Neuronal stem cell (in vitro differentiated cells): ENCODE measurements around the gene NR2F6.

ENCODE experiments used
- DNase-seq: peaks from one replicate; pipeline ENCODE4 v3.0.0-alpha.2; 2013; ENCODE audit warnings: low spot score
- H2AFZ ChIP-seq: one replicate; pipeline ENCODE4 v1.6.1; 2013; ENCODE audit warnings: mild to moderate bottlenecking, low read length, inconsistent platforms
- H2AK5ac ChIP-seq: 2 replicates; pipeline ENCODE4 v1.6.1; 2013; ENCODE audit warnings: low read depth, mild to moderate bottlenecking, inconsistent platforms, low read length, moderate library complexity, mixed read lengths
- H2BK120ac ChIP-seq: 2 replicates; pipeline ENCODE4 v1.6.1; 2013; ENCODE audit warnings: low read depth, mild to moderate bottlenecking, inconsistent platforms, low read length, moderate library complexity, mixed read lengths
- H2BK12ac ChIP-seq: one replicate; pipeline ENCODE4 v1.6.1; 2013; ENCODE audit warnings: low read length, inconsistent platforms
- H2BK15ac ChIP-seq: 2 replicates; pipeline ENCODE4 v1.6.1; 2013; ENCODE audit warnings: mild to moderate bottlenecking, low read length, inconsistent platforms, mixed read lengths
- H2BK5ac ChIP-seq: one replicate; pipeline ENCODE4 v1.6.1; 2013; ENCODE audit warnings: inconsistent platforms, mild to moderate bottlenecking, low read length, moderate library complexity
- H3K14ac ChIP-seq: one replicate; pipeline ENCODE4 v1.6.1; 2013; ENCODE audit warnings: low read length, inconsistent platforms
- H3K18ac ChIP-seq: 2 replicates; pipeline ENCODE4 v1.6.1; 2013; ENCODE audit warnings: low read length, inconsistent platforms
- H3K23ac ChIP-seq: 2 replicates; pipeline ENCODE4 v1.6.1; 2013; ENCODE audit warnings: low read depth, mild to moderate bottlenecking, mixed read lengths, low read length, inconsistent platforms; ENCODE audit not compliant: poor library complexity
- H3K27ac ChIP-seq: replicated peaks from 3 replicates; pipeline ENCODE4 v1.5.1; 2013; ENCODE audit warnings: low read length, inconsistent platforms
- H3K27me3 ChIP-seq, 3 experiments: 2 replicates each; pipeline ENCODE4 v1.6.1; 2013; ENCODE audit warnings: low read length in 3 of 3, mild to moderate bottlenecking in 2 of 3, inconsistent platforms in 1 of 3, low read depth in 1 of 3, mixed read lengths in 1 of 3, moderate library complexity in 1 of 3; ENCODE audit not compliant: control insufficient read depth in 3 of 3, insufficient read depth in 3 of 3
- H3K36me3 ChIP-seq, 2 donors: replicated peaks in 1 of 2; 2 replicates each; pipeline ENCODE4 v1.6.1; 2013; ENCODE audit warnings: low read length in 2 of 2; ENCODE audit not compliant: control insufficient read depth in 2 of 2, insufficient read depth in 2 of 2
- H3K4ac ChIP-seq: 2 replicates; pipeline ENCODE4 v1.6.1; 2013; ENCODE audit warnings: inconsistent platforms, mild to moderate bottlenecking, low read length, moderate library complexity
- H3K4me1 ChIP-seq, 2 donors: 1 replicate in 1 of 2; 2 replicates in 1 of 2; pipeline ENCODE4 v1.6.1; 2013; ENCODE audit warnings: low read length in 2 of 2, low read depth in 1 of 2; ENCODE audit not compliant: control insufficient read depth in 2 of 2, insufficient read depth in 1 of 2
- H3K4me2 ChIP-seq: one replicate; pipeline ENCODE4 v1.6.1; 2013; ENCODE audit warnings: mild to moderate bottlenecking, low read length, inconsistent platforms; ENCODE audit not compliant: insufficient read depth, poor library complexity, severe bottlenecking
- H3K4me3 ChIP-seq, 2 donors: 2 replicates each; pipeline ENCODE4 v1.5.1; 2013; ENCODE audit warnings: low read length in 2 of 2, mild to moderate bottlenecking in 2 of 2, inconsistent platforms in 1 of 2, moderate library complexity in 1 of 2
- H3K79me1 ChIP-seq: one replicate; pipeline ENCODE4 v1.6.1; 2013; ENCODE audit warnings: low read depth, mild to moderate bottlenecking, inconsistent platforms, low read length, moderate library complexity
- H3K9ac ChIP-seq: one replicate; pipeline ENCODE4 v1.6.1; 2013; ENCODE audit warnings: mild to moderate bottlenecking, low read depth, low read length, inconsistent platforms; ENCODE audit not compliant: poor library complexity
- H3K9me3 ChIP-seq, 2 donors: replicated peaks in 1 of 2; 2 replicates each; pipeline versions ENCODE3 to v1.6.1; 2013; ENCODE audit warnings: low read length in 2 of 2, mild to moderate bottlenecking in 2 of 2, inconsistent platforms in 1 of 2, low read depth in 1 of 2, mixed read lengths in 1 of 2, moderate library complexity in 1 of 2; ENCODE audit not compliant: control insufficient read depth in 2 of 2, insufficient read depth in 1 of 2
- H4K8ac ChIP-seq: one replicate; pipeline ENCODE4 v1.6.1; 2013; ENCODE audit warnings: low read depth, mild to moderate bottlenecking, inconsistent platforms, low read length, moderate library complexity
- H4K91ac ChIP-seq: one replicate; pipeline ENCODE4 v1.6.1; 2013; ENCODE audit warnings: low read length, low read depth, mild to moderate bottlenecking, inconsistent platforms; ENCODE audit not compliant: poor library complexity
- WGBS, 2 donors: extraction: QIAGEN DNeasy Blood & Tissue Kit; methylation state at CpG; one replicate each; pipeline ENCODE4 v1.1.7; 2013; ENCODE audit warnings: missing lambda C conversion rate in 2 of 2, mixed read lengths in 1 of 2; ENCODE audit not compliant: insufficient read length in 2 of 2, insufficient replicate concordance in 1 of 2; ENCODE audit errors: extremely low coverage in 2 of 2; 5-methylcytosine and 5-hydroxymethylcytosine counted together

NR2F6 gene

GRCh38 chr19:17214508-17215126 lies 31.1 kb downstream of the NR2F6 start:
- H3K14ac ChIP-seq = no peak overlapping the region
- H2BK120ac ChIP-seq = no peak overlapping the region
- H3K4me1 ChIP-seq = peaks cover 5 to 8% of the 10 kb centered on the region in 2 donors
- H2AK5ac ChIP-seq = no peak overlapping the region
- H3K27ac ChIP-seq = peak overlapping the region; percentile 60
- H3K18ac ChIP-seq = peak overlapping the region; percentile 68
- peak overlapping the region; percentile 81 to 95 for H3K4me3 ChIP-seq
- H3K36me3 ChIP-seq = peaks cover 22 to 70% of the 10 kb centered on the region in 2 donors
- H4K91ac ChIP-seq = no peak overlapping the region
- H3K4me2 ChIP-seq = peak overlapping the region; percentile 70
- H3K79me1 ChIP-seq = peaks cover 4% of the 10 kb centered on the region
- H2BK5ac ChIP-seq = peak overlapping the region; percentile 27
- no peaks in the 10 kb centered on the region for H3K27me3 ChIP-seq
- H4K8ac ChIP-seq = no peak overlapping the region
- peak overlapping the region; percentile 99 for H2AFZ ChIP-seq
- peak overlapping the region; percentile 91 for H3K9ac ChIP-seq
- no CpG with 5 or more reads among the region's 16 CpGs for WGBS, 2 donors
- H3K23ac ChIP-seq = peak overlapping the region; percentile 99
- H2BK12ac ChIP-seq = peak overlapping the region; percentile 25
- H2BK15ac ChIP-seq = no peak overlapping the region
- H3K9me3 ChIP-seq = no peaks in the 10 kb centered on the region
- no peak overlapping the region for H3K4ac ChIP-seq
- no peak for DNase-seq

- no peak overlapping the region for H2AFZ ChIP-seq
- H2BK5ac ChIP-seq = no peak overlapping the region
- no peak overlapping the region for H3K14ac ChIP-seq
- peak overlapping the region; percentile 86 for H4K8ac ChIP-seq
- no peak overlapping the region for H3K4me3 ChIP-seq
- no CpG with 5 or more reads among the region's 5 CpGs for WGBS, 2 donors
- no peak overlapping the region for H2BK15ac ChIP-seq
- H3K18ac ChIP-seq = no peak overlapping the region
- H4K91ac ChIP-seq = no peak overlapping the region
- H2BK120ac ChIP-seq = no peak overlapping the region
- DNase-seq = no peak
- no peak overlapping the region for H3K4me2 ChIP-seq
- H2BK12ac ChIP-seq = no peak overlapping the region
- H3K27me3 ChIP-seq = no peaks in the 10 kb centered on the region
- H3K79me1 ChIP-seq = peaks cover 5% of the 10 kb centered on the region
- H3K36me3 ChIP-seq = peaks cover 25 to 75% of the 10 kb centered on the region in 2 donors
- no peak overlapping the region for H3K23ac ChIP-seq
- no peak overlapping the region for H3K4ac ChIP-seq
- no peak overlapping the region for H3K9ac ChIP-seq
- no peak overlapping the region for H2AK5ac ChIP-seq
- no peaks in the 10 kb centered on the region for H3K9me3 ChIP-seq
- H3K27ac ChIP-seq = no peak overlapping the region
- peaks cover 5 to 8% of the 10 kb centered on the region in 2 donors for H3K4me1 ChIP-seq
Measured at GRCh38 chr19:17213334-17213733, 32.4 kb downstream of the NR2F6 start.

- Histone ChIP-seq H2BK15ac (no peak overlapping the region), H3K4ac (no peak overlapping the region), H3K9ac (no peak overlapping the region), H4K8ac (no peak overlapping the region), H3K4me1 (peaks cover 5 to 8% of the 10 kb centered on the region in 2 donors), H2AK5ac (no peak overlapping the region), H3K9me3 (peaks cover 0 to 2% of the 10 kb centered on the region in 2 donors), H3K14ac (no peak overlapping the region), H3K4me2 (no peak overlapping the region), H2AFZ (no peak overlapping the region), H3K23ac (no peak overlapping the region), H3K18ac (no peak overlapping the region), H3K27me3 (no peaks in the 10 kb centered on the region), H3K36me3 (peaks cover 23 to 71% of the 10 kb centered on the region in 2 donors), H4K91ac (no peak overlapping the region), H2BK5ac (no peak overlapping the region), H2BK120ac (no peak overlapping the region), H3K4me3 (no peak overlapping the region), H3K27ac (no peak overlapping the region), H3K79me1 (peaks cover 5% of the 10 kb centered on the region), H2BK12ac (no peak overlapping the region)
- WGBS, 2 donors = no CpG with 5 or more reads among the region's 58 CpGs
- no peak for DNase-seq
Measured at GRCh38 chr19:17211547-17212446, 33.9 kb downstream of the NR2F6 start.

GRCh38 chr19:17210296-17210695 lies 35.4 kb downstream of the NR2F6 start:
- H4K91ac ChIP-seq = no peak overlapping the region
- peaks cover 24 to 79% of the 10 kb centered on the region in 2 donors for H3K36me3 ChIP-seq
- peaks cover 3 to 5% of the 10 kb centered on the region in 2 donors for H3K4me1 ChIP-seq
- H3K9ac ChIP-seq = no peak overlapping the region
- no peak overlapping the region for H3K23ac ChIP-seq
- no peak overlapping the region for H3K14ac ChIP-seq
- no peak for DNase-seq
- H4K8ac ChIP-seq = no peak overlapping the region
- no peak overlapping the region for H3K4me3 ChIP-seq
- no peak overlapping the region for H3K4ac ChIP-seq
- no peak overlapping the region for H2AFZ ChIP-seq
- H2BK15ac ChIP-seq = no peak overlapping the region
- no peak overlapping the region for H2BK12ac ChIP-seq
- no CpG with 5 or more reads among the region's 14 CpGs for WGBS, 2 donors
- H3K27me3 ChIP-seq = no peaks in the 10 kb centered on the region
- no peak overlapping the region for H3K4me2 ChIP-seq
- H3K79me1 ChIP-seq = peaks cover 2% of the 10 kb centered on the region
- H2BK120ac ChIP-seq = no peak overlapping the region
- no peak overlapping the region for H3K18ac ChIP-seq
- no peak overlapping the region for H3K27ac ChIP-seq
- H3K9me3 ChIP-seq = peaks cover 0 to 6% of the 10 kb centered on the region in 2 donors
- no peak overlapping the region for H2AK5ac ChIP-seq
- H2BK5ac ChIP-seq = no peak overlapping the region
